Dedifferentiated amniotic fluid mesenchymal stem cell (primary cell): ENCODE results near the gene LHPP.
A peak's percentile ranks its signal among the peaks of the same experiment; 100 is the strongest.

Source experiments
- DNase-seq: peaks from one replicate; pipeline ENCODE4 v3.0.0-alpha.2; 2016; ENCODE audit errors: extremely low spot score

The LHPP gene

GRCh38 chr10:124554085-124554858 is 92.6 kb downstream of the LHPP start:
- no peak for DNase-seq

- DNase-seq: no peak
These were observed 95.5 kb downstream of the LHPP start for GRCh38 chr10:124557167-124557566.

GRCh38 chr10:124557648-124558338 is 96.2 kb downstream of the LHPP start:
- no peak for DNase-seq

GRCh38 chr10:124558339-124559321 is 97.0 kb downstream of the LHPP start:
- DNase-seq: no peak

- no peak for DNase-seq
These were observed 97.9 kb downstream of the LHPP start for GRCh38 chr10:124559372-124560132.

GRCh38 chr10:124560377-124561105 is 98.9 kb downstream of the LHPP start:
- DNase-seq: peak; percentile 64

- no peak for DNase-seq
These were observed 99.6 kb downstream of the LHPP start for GRCh38 chr10:124561206-124561605.

- DNase-seq: no peak
These were observed 100.9 kb downstream of the LHPP start for GRCh38 chr10:124562425-124563060.

- DNase-seq: no peak
These were observed 101.9 kb downstream of the LHPP start for GRCh38 chr10:124563320-124564040.

- DNase-seq: no peak
These were observed 103.3 kb downstream of the LHPP start for GRCh38 chr10:124564881-124565280.

- DNase-seq: no peak
These were observed 104.1 kb downstream of the LHPP start for GRCh38 chr10:124565565-124566221.

- DNase-seq: no peak
These were observed 104.7 kb downstream of the LHPP start for GRCh38 chr10:124566222-124566888.

GRCh38 chr10:124566981-124567835 is 105.6 kb downstream of the LHPP start:
- no peak for DNase-seq

GRCh38 chr10:124568339-124568738 is 106.7 kb downstream of the LHPP start:
- no peak for DNase-seq

- no peak for DNase-seq
These were observed 107.4 kb downstream of the LHPP start for GRCh38 chr10:124568848-124569622.

- no peak for DNase-seq
These were observed 108.2 kb downstream of the LHPP start for GRCh38 chr10:124569623-124570470.
